Coronary artery (tissue), 2 donors: ENCODE data around the gene GSTM3.

ENCODE experiments used
- DNase-seq: peaks from one replicate; pipeline ENCODE4 v3.0.0-alpha.2; 2017; ENCODE audit warnings: low spot score
- H3K27ac ChIP-seq, 2 donors: fragments of 200-600 bp; sonication (generic); one replicate each; pipeline ENCODE4 v1.5.1; 2016 to 2019
- H3K4me3 ChIP-seq: fragments of 200-600 bp; sonication (generic); 2 replicates; pipeline ENCODE4 v1.5.1; 2016; ENCODE audit warnings: mild to moderate bottlenecking, moderate library complexity
- TF ChIP-seq, protein P1 (sequence below): fragments of 200-600 bp; sonication (generic); IDR thresholded peaks from one replicate; pipeline ENCODE4 v1.5.1; 2019; ENCODE audit warnings: antibody characterized with exemption

Gene GSTM3

DNA sequence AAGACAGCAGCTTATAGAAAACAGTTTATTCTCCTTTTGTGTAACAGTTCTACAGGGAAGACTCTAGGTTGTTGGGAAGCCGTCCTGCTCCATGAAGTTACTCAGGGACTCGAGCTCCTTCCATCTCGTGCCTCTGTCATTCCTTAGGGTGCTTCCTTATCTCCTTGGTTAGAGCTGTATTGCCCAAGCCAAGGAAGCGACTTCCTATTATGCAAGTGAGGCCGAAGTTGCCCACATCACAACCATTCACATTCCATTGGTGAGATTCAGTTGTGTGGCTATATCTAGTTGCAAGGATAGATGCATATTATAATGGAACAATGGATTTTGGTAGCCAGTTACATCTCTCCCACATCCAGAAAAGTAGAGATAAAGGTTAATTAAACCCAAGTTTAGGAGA is 19.8 kb downstream of the GSTM3 start:
- H3K4me3 ChIP-seq = no peak overlapping the region
- TF ChIP-seq, protein P1, sequence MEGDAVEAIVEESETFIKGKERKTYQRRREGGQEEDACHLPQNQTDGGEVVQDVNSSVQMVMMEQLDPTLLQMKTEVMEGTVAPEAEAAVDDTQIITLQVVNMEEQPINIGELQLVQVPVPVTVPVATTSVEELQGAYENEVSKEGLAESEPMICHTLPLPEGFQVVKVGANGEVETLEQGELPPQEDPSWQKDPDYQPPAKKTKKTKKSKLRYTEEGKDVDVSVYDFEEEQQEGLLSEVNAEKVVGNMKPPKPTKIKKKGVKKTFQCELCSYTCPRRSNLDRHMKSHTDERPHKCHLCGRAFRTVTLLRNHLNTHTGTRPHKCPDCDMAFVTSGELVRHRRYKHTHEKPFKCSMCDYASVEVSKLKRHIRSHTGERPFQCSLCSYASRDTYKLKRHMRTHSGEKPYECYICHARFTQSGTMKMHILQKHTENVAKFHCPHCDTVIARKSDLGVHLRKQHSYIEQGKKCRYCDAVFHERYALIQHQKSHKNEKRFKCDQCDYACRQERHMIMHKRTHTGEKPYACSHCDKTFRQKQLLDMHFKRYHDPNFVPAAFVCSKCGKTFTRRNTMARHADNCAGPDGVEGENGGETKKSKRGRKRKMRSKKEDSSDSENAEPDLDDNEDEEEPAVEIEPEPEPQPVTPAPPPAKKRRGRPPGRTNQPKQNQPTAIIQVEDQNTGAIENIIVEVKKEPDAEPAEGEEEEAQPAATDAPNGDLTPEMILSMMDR = no peak
- no peak for DNase-seq
- no peak overlapping the region for H3K27ac ChIP-seq

DNA sequence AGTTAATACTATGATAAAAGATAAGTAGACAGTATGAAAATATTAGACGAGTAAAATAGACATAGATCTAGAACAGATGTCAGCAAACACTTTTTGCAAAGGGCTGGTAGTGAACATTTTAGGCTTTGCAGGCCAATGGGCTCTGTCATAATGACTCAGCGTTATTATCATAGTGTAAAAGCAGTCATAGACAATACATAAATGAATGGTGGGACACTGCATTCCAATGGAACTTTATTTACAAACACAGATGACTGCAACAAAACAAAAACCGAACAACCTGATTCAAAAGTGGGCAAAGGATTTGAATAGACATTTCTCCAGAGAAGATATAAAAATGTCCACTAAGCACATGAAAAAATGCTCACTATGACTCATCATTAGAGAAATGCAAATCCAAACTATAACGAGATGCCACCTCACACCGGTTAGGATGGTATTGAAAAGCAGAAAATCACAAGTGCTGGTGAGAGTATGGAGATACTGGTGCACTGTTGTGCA is 21.5 kb downstream of the GSTM3 start:
- Histone ChIP-seq H3K4me3 (no peak overlapping the region), H3K27ac (no peak overlapping the region)
- TF ChIP-seq, protein P1 = no peak
- DNase-seq = no peak

DNA sequence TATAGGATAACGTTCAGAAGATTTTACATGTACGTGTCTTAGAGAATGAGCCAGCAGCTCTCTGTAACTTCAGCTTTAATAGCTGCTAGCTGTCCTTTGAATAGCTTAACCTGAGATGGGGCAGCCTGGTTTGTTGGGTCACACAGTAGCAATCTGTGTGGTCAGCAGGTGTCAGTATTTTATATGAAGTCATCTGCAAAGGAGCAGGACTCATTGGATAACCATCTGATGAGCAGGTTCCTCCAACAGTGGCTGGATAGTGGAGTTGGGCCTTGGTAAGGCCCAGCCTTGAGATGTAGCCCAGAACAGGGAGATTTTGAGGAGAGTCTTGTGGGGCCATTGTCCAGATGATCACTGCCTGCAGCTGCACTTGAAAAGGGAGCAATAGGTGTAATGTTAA is 22.3 kb downstream of the GSTM3 start:
- Histone ChIP-seq H3K4me3 (no peak overlapping the region), H3K27ac (no peak overlapping the region)
- no peak for DNase-seq
- TF ChIP-seq, protein P1 = no peak

DNA sequence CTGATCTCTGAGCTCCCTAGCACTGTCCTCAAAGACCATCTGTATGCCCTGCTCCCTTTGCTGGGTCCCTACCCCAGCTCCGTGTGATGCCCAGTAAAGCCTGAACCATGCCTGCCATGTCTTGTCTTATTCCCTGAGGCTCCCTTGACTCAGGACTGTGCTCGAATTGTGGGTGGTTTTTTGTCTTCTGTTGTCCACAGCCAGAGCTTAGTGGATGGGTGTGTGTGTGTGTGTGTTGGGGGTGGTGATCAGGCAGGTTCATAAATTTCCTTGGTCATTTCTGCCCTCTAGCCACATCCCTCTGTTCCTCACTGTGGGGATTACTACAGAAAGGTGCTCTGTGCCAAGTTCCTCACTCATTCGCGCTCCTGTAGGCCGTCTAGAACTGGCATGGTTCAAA is 23.1 kb downstream of the GSTM3 start:
- Histone ChIP-seq H3K27ac (no peak overlapping the region), H3K4me3 (no peak overlapping the region)
- DNase-seq = no peak
- TF ChIP-seq, protein P1 = no peak

DNA sequence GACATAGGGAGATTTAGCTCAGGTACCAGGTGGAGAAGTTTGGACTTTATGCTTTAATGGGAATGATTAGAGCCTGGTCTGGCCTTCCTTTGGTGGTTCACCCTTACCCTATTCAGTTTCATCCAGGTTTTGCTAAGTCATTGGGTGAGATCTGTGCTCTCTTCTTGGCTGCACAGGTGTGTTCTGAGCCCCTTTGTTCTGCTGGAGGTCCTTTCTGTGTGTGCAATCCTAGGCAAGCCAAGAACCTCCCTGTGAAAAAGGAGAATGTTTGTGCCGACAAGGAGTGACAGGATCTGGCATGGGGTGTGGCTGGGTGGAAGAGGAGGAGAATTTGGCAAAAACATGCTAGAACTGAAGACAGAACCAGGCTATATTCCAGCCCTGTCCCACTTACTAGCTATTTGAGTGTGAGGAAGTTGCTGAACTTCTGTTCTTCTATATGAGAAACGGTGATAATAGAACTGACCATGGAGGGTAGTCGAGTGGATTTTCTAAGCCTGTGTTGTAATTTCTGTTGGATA is 24.2 kb downstream of the GSTM3 start:
- TF ChIP-seq, protein P1 = no peak
- peak overlapping the region in 1 of 2 donors; percentile 30 for H3K27ac ChIP-seq

DNA sequence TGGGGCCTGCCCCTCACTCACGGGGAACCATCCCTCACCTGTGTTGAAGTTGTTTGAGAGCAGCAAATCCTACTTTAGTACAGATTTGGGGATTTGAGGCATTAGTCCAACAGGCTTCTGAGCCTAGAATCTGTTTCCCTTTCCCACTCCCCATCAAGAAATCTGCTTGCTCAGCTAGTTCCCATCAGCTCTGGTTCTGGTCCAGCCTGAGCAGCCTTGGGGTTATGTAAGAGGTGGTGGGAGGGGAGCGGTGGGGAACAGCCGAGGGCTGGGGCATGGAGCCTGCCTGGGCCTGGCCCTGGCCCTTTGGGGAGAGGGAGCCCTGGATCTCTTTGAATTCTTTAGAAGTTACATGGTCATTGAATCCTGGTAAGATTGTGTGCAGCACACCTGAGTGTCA is 24.7 kb downstream of the GSTM3 start:
- no peak for DNase-seq
- H3K4me3 ChIP-seq = no peak overlapping the region
- peak overlapping the region in 1 of 2 donors; percentile 30 for H3K27ac ChIP-seq
- TF ChIP-seq, protein P1 = no peak

More for the DNA sequence above, 24.2 kb downstream of the GSTM3 start:
- no peak overlapping the region for H3K4me3 ChIP-seq
- no peak for DNase-seq

DNA sequence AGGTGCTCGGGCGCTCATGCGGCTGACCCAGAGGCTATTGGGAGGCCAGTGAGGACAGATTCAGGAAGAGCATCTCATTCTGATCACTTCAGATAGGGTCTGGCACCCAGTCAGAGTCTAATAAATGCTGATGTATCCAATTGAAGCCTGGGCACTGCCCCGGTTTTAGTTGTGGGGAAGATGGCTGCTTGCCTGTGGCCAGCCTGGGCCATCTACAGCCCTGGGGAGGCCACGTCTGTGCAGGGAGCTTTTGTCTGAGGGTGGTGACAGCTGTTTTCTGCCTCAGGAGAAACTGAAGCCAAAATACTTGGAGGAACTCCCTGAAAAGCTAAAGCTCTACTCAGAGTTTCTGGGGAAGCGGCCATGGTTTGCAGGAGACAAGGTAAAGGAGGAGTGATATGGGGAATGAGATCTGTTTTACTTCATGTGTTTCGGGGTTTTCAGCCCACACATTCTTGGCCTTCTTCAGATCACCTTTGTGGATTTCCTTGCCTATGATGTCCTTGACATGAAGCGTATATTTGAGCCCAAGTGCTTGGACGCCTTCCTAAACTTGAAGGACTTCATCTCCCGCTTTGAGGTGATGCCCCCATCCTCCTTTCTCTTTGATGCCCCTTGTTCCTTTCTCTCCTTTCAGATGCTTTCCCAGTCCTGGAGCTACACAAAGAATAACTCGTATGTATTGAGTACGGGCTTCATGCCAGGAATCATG is 26.0 kb downstream of the GSTM3 start:
- DNase-seq = no peak
- TF ChIP-seq, protein P1 = no peak
- no peak overlapping the region for H3K4me3 ChIP-seq
- no peak overlapping the region for H3K27ac ChIP-seq
